ENCODE data around the gene LMNB1. TPM values are rescaled to one million over a fixed set of nuclear protein-coding genes. Genes with fewer than 3 reads are reported as not detected.

Gene LMNB1
- total RNA-seq, 6 donors from 2014 or later, result 11.1 to 18.5 (median 15.9) TPM

GRCh38 chr5:126801992-126802294 lies 25.0 kb downstream of the LMNB1 start:
- no peak for DNase-seq
- Histone ChIP-seq H3K4me3 (no peak overlapping the region), H3K27me3 (no peaks in the 10 kb centered on the region), H3K9me3 (no peaks in the 10 kb centered on the region), H3K27ac (no peak overlapping the region), H3K36me3 (no peaks in the 10 kb centered on the region), H3K4me1 (no peaks in the 10 kb centered on the region)
- no peak for ATAC-seq (ENCODE audit: low FRiP score in 2 of 2)
- WGBS, 2 donors, result 34 to 35% methylated on average over 1 of the region's 1 CpG
- TF ChIP-seq CTCF (IDR thresholded peaks at IDR 0.05) (peak in 2 of 6 experiments; percentile 11 to 21), POLR2A (IDR thresholded peaks at IDR 0.05) (no peak), POLR2AphosphoS5 (IDR thresholded peaks at IDR 0.05) (no peak)

GRCh38 chr5:126805063-126805462 lies 28.1 kb downstream of the LMNB1 start:
- WGBS, 2 donors, result 51 to 55% methylated on average over 2 of the region's 2 CpGs
- no peak overlapping the region for H3K27ac ChIP-seq
- ATAC-seq (ENCODE audit: low FRiP score in 2 of 2) (peak in 1 of 2 donors; percentile 39), DNase-seq (no peak)
- H3K4me1 ChIP-seq, result no peaks in the 10 kb centered on the region
- no peaks in the 10 kb centered on the region for H3K27me3 ChIP-seq
- H3K36me3 ChIP-seq, result no peaks in the 10 kb centered on the region
- TF ChIP-seq CTCF (IDR thresholded peaks at IDR 0.05) (no peak), EP300 (IDR thresholded peaks at IDR 0.05) (no peak), POLR2A (IDR thresholded peaks at IDR 0.05) (no peak), POLR2AphosphoS5 (IDR thresholded peaks at IDR 0.05) (no peak)
- H3K4me3 ChIP-seq, result no peak overlapping the region
- H3K9me3 ChIP-seq, result no peaks in the 10 kb centered on the region

- WGBS, 2 donors, result 49% methylated on average over 5 of the region's 5 CpGs
- peaks cover 0 to 4% (median 4%) of the 10 kb centered on the region in 4 donors for H3K4me1 ChIP-seq
- DNase-seq, result no peak
These were observed 31.6 kb downstream of the LMNB1 start for GRCh38 chr5:126808521-126808988.

GRCh38 chr5:126809916-126810315 lies 33.0 kb downstream of the LMNB1 start:
- no peaks in the 10 kb centered on the region for H3K27me3 ChIP-seq
- peaks cover 0 to 4% (median 4%) of the 10 kb centered on the region in 4 donors for H3K4me1 ChIP-seq
- TF ChIP-seq CTCF (IDR thresholded peaks at IDR 0.05) (no peak), POLR2AphosphoS5 (IDR thresholded peaks at IDR 0.05) (no peak), POLR2A (IDR thresholded peaks at IDR 0.05) (no peak), EP300 (IDR thresholded peaks at IDR 0.05) (no peak)
- H3K4me3 ChIP-seq, result no peak overlapping the region
- WGBS, 2 donors, result 91 to 93% methylated on average over 7 of the region's 7 CpGs
- H3K9me3 ChIP-seq, result no peaks in the 10 kb centered on the region
- DNase-seq (no peak), ATAC-seq (ENCODE audit: low FRiP score in 2 of 2) (no peak)
- H3K27ac ChIP-seq, result peak overlapping the region in 2 of 4 donors; percentile 74 to 85
- no peaks in the 10 kb centered on the region for H3K36me3 ChIP-seq

More at GRCh38 chr5:126808521-126808988, 31.6 kb downstream of the LMNB1 start:
- H3K27ac ChIP-seq, result peak overlapping the region; percentile 29 to 71 (median 58)
- H3K4me3 ChIP-seq, result peak overlapping the region in 1 of 4 donors; percentile 6
- no peak for TF ChIP-seq EP300 (IDR thresholded peaks at IDR 0.05)
- peak; percentile 37 to 64 (median 43) for TF ChIP-seq CTCF (IDR thresholded peaks at IDR 0.05)
- H3K9me3 ChIP-seq, result no peaks in the 10 kb centered on the region
- no peaks in the 10 kb centered on the region for H3K27me3 ChIP-seq
- H3K36me3 ChIP-seq, result no peaks in the 10 kb centered on the region
- peak in 1 of 2 donors; percentile 84 for ATAC-seq (ENCODE audit: low FRiP score in 2 of 2)

- Histone ChIP-seq H3K27ac (peak overlapping the region; percentile 74 to 85 (median 76)), H3K36me3 (no peaks in the 10 kb centered on the region), H3K4me1 (peaks cover 0 to 4% (median 4%) of the 10 kb centered on the region in 4 donors), H3K4me3 (no peak overlapping the region), H3K27me3 (no peaks in the 10 kb centered on the region), H3K9me3 (no peaks in the 10 kb centered on the region)
- no peak for TF ChIP-seq POLR2A (IDR thresholded peaks at IDR 0.05)
- TF ChIP-seq POLR2AphosphoS5 (IDR thresholded peaks at IDR 0.05), result no peak
- no peak for TF ChIP-seq EP300 (IDR thresholded peaks at IDR 0.05)
- TF ChIP-seq CTCF (IDR thresholded peaks at IDR 0.05), result no peak
- DNase-seq (no peak), ATAC-seq (ENCODE audit: low FRiP score in 2 of 2) (no peak)
- 81% methylated on average over 4 of the region's 4 CpGs for WGBS, 2 donors
These were observed 33.9 kb downstream of the LMNB1 start for GRCh38 chr5:126810596-126811380.

Data from upper lobe of left lung (tissue), 6 donors.